Gastrocnemius medialis (tissue), 4 donors: ENCODE data around the gene ERI3.

Experiments used
- CTCF ChIP-seq, 5 experiments: fragments of 450-650 bp in 3 of 5; fragments of 200-600 bp in 2 of 5; sonication (generic) in 2 of 5; IDR thresholded peaks in 4 of 5; conservative IDR thresholded peaks in 1 of 5; 1 replicate in 4 of 5; 2 replicates in 1 of 5; pipeline ENCODE4 v1.5.1; 2016 to 2019; ENCODE audit warnings: antibody characterized with exemption in 5 of 5, mild to moderate bottlenecking in 3 of 5, moderate library complexity in 3 of 5
- POLR2A ChIP-seq, 2 donors: fragments of 450-650 bp; IDR thresholded peaks; one replicate each; pipeline ENCODE4 v1.6.1; 2017; ENCODE audit warnings: antibody characterized with exemption in 2 of 2, mild to moderate bottlenecking in 2 of 2, moderate library complexity in 2 of 2

- no peak for TF ChIP-seq POLR2A (IDR thresholded peaks at IDR 0.05)
- TF ChIP-seq CTCF (IDR thresholded peaks at IDR 0.05 in 4 of 5, conservative IDR thresholded peaks at IDR 0.05 in 1 of 5), result no peak
Measured at GRCh38 chr1:44229435-44230167, 125.5 kb downstream of the ERI3 start.
